Glomerular endothelial cell (primary cell): Measurements from ENCODE around the gene EIF4G3. TPM values are rescaled to one million over a fixed set of nuclear protein-coding genes. Genes with fewer than 3 reads are reported as not detected.
"Not testable (repeated sequence)": the region's sequence is repeated elsewhere in the genome, so short reads cannot be mapped to it uniquely, and the experiment has no call there.

Experiments used
- DNase-seq: peaks from one replicate; pipeline ENCODE4 v3.0.0-alpha.2; 2011; ENCODE audit warnings: low read depth, low spot score; ENCODE audit errors: extremely low read depth
- total RNA-seq: library from RNA; depleted of rRNA; stranded (reverse); fragments of >200 nt; gene quantifications from 2 replicates; pipeline ENCODE4 v1.2.3, GENCODE V29; 2015

The EIF4G3 gene
- total RNA-seq, 1 donor from 2014 or later, result 62.9 TPM

GRCh38 chr1:20848162-20848561 is 328.5 kb downstream of the EIF4G3 start:
- no peak for DNase-seq

- DNase-seq, result no peak
Measured at GRCh38 chr1:20847611-20848080, 329.1 kb downstream of the EIF4G3 start.

GRCh38 chr1:20846461-20847374 is 330.0 kb downstream of the EIF4G3 start:
- no peak for DNase-seq

- no peak for DNase-seq
Measured at GRCh38 chr1:20840731-20841130, 336.0 kb downstream of the EIF4G3 start.

GRCh38 chr1:20837554-20838192 is 339.0 kb downstream of the EIF4G3 start:
- DNase-seq, result no peak

GRCh38 chr1:20836230-20836629 is 340.5 kb downstream of the EIF4G3 start:
- DNase-seq, result no peak

GRCh38 chr1:20834780-20835179 is 341.9 kb downstream of the EIF4G3 start:
- no peak for DNase-seq

GRCh38 chr1:20834192-20834591 is 342.5 kb downstream of the EIF4G3 start:
- DNase-seq, result no peak

- no peak for DNase-seq
Measured at GRCh38 chr1:20830378-20830777, 346.3 kb downstream of the EIF4G3 start.

GRCh38 chr1:20829946-20830345 is 346.8 kb downstream of the EIF4G3 start:
- DNase-seq, result no peak

- no peak for DNase-seq
Measured at GRCh38 chr1:20829531-20829930, 347.2 kb downstream of the EIF4G3 start.

GRCh38 chr1:20823845-20824244 is 352.9 kb downstream of the EIF4G3 start:
- DNase-seq, result no peak

- no peak for DNase-seq
Measured at GRCh38 chr1:20821466-20821865, 355.2 kb downstream of the EIF4G3 start.

GRCh38 chr1:20819818-20820217 is 356.9 kb downstream of the EIF4G3 start:
- no peak for DNase-seq

GRCh38 chr1:20814534-20814871 is 362.2 kb downstream of the EIF4G3 start:
- DNase-seq, result no peak

- no peak for DNase-seq
Measured at GRCh38 chr1:20811916-20812315, 364.8 kb downstream of the EIF4G3 start.

GRCh38 chr1:20793236-20793635 is 383.5 kb downstream of the EIF4G3 start:
- no peak for DNase-seq

GRCh38 chr1:20792196-20792595 is 384.5 kb downstream of the EIF4G3 start:
- no peak for DNase-seq

GRCh38 chr1:20790785-20791184 is 385.9 kb downstream of the EIF4G3 start:
- no peak for DNase-seq

- not testable (repeated sequence) for DNase-seq
Measured at GRCh38 chr1:20789598-20789997, 387.1 kb downstream of the EIF4G3 start.

GRCh38 chr1:20787840-20788795 is 388.6 kb downstream of the EIF4G3 start:
- no peak for DNase-seq
